ENCODE data around the gene FUZ.

Gene FUZ

GRCh38 chr19:49771674-49772139 is 41.4 kb downstream of the FUZ start:
- H3K27me3 Mint-ChIP-seq: no peaks in the 10 kb centered on the region
- H3K4me1 Mint-ChIP-seq (ENCODE audit: low read depth): peaks cover 37% of the 10 kb centered on the region
- no peak overlapping the region for H3K27ac Mint-ChIP-seq
- no peaks in the 10 kb centered on the region for H3K36me3 Mint-ChIP-seq
- no peaks in the 10 kb centered on the region for H3K9me3 Mint-ChIP-seq (ENCODE audit: low read depth)
- H3K4me3 Mint-ChIP-seq: no peak overlapping the region

GRCh38 chr19:49770529-49770928 is 42.6 kb downstream of the FUZ start:
- no peaks in the 10 kb centered on the region for H3K9me3 Mint-ChIP-seq (ENCODE audit: low read depth)
- H3K4me1 Mint-ChIP-seq (ENCODE audit: low read depth): peaks cover 38% of the 10 kb centered on the region
- no peak overlapping the region for H3K27ac Mint-ChIP-seq
- no peaks in the 10 kb centered on the region for H3K27me3 Mint-ChIP-seq
- no peak overlapping the region for H3K4me3 Mint-ChIP-seq
- no peaks in the 10 kb centered on the region for H3K36me3 Mint-ChIP-seq

GRCh38 chr19:49767967-49768581 is 45.0 kb downstream of the FUZ start:
- H3K27ac Mint-ChIP-seq: no peak overlapping the region
- H3K36me3 Mint-ChIP-seq: no peaks in the 10 kb centered on the region
- H3K9me3 Mint-ChIP-seq (ENCODE audit: low read depth): no peaks in the 10 kb centered on the region
- peaks cover 40% of the 10 kb centered on the region for H3K4me1 Mint-ChIP-seq (ENCODE audit: low read depth)
- no peaks in the 10 kb centered on the region for H3K27me3 Mint-ChIP-seq
- H3K4me3 Mint-ChIP-seq: peak overlapping the region; percentile 93

- H3K4me3 Mint-ChIP-seq: peak overlapping the region; percentile 93
- H3K9me3 Mint-ChIP-seq (ENCODE audit: low read depth): no peaks in the 10 kb centered on the region
- no peaks in the 10 kb centered on the region for H3K36me3 Mint-ChIP-seq
- no peaks in the 10 kb centered on the region for H3K27me3 Mint-ChIP-seq
- H3K4me1 Mint-ChIP-seq (ENCODE audit: low read depth): peaks cover 40% of the 10 kb centered on the region
- H3K27ac Mint-ChIP-seq: peak overlapping the region; percentile 77
Observed at GRCh38 chr19:49767381-49767780, 45.7 kb downstream of the FUZ start.

- Mint-ChIP-seq H3K4me1 (ENCODE audit: low read depth) (peaks cover 40% of the 10 kb centered on the region), H3K9me3 (ENCODE audit: low read depth) (no peaks in the 10 kb centered on the region), H3K36me3 (no peaks in the 10 kb centered on the region), H3K4me3 (peak within 1 kb of the TSS; percentile 93), H3K27ac (peak within 1 kb of the TSS; percentile 93), H3K27me3 (no peaks in the 10 kb centered on the region)
Observed at GRCh38 chr19:49766930-49767299, 46.2 kb downstream of the FUZ start, which contains the start of gene AP2A1. AP2A1 (plus strand) TSS chr19:49767001; CDS start chr19:49767134, 133 bp downstream.

GRCh38 chr19:49766007-49766929 is 46.8 kb downstream of the FUZ start:
- Mint-ChIP-seq H3K4me1 (ENCODE audit: low read depth) (peaks cover 37% of the 10 kb centered on the region), H3K4me3 (peak overlapping the region; percentile 90), H3K27me3 (no peaks in the 10 kb centered on the region), H3K27ac (peak overlapping the region; percentile 93), H3K36me3 (no peaks in the 10 kb centered on the region), H3K9me3 (ENCODE audit: low read depth) (no peaks in the 10 kb centered on the region)

- Mint-ChIP-seq H3K9me3 (ENCODE audit: low read depth) (no peaks in the 10 kb centered on the region), H3K27ac (no peak overlapping the region), H3K4me1 (ENCODE audit: low read depth) (peaks cover 29% of the 10 kb centered on the region), H3K4me3 (no peak overlapping the region), H3K27me3 (no peaks in the 10 kb centered on the region), H3K36me3 (no peaks in the 10 kb centered on the region)
Observed at GRCh38 chr19:49764341-49764740, 48.8 kb downstream of the FUZ start.

- Mint-ChIP-seq H3K27ac (peak within 1 kb of the TSS; percentile 23), H3K4me3 (no peak within 1 kb of the TSS), H3K9me3 (ENCODE audit: low read depth) (no peaks in the 10 kb centered on the region), H3K36me3 (no peaks in the 10 kb centered on the region), H3K27me3 (no peaks in the 10 kb centered on the region), H3K4me1 (ENCODE audit: low read depth) (peaks cover 20% of the 10 kb centered on the region)
Observed at GRCh38 chr19:49763230-49763629, 49.9 kb downstream of the FUZ start, which contains the start of gene TSKS. TSKS (minus strand) TSS chr19:49763306; CDS start chr19:49763247, 59 bp downstream.

- Mint-ChIP-seq H3K4me1 (ENCODE audit: low read depth) (peaks cover 10% of the 10 kb centered on the region), H3K27ac (no peak overlapping the region), H3K4me3 (no peak overlapping the region), H3K36me3 (no peaks in the 10 kb centered on the region), H3K27me3 (no peaks in the 10 kb centered on the region), H3K9me3 (ENCODE audit: low read depth) (no peaks in the 10 kb centered on the region)
Observed at GRCh38 chr19:49761625-49762311, 51.3 kb downstream of the FUZ start.

- Mint-ChIP-seq H3K27ac (no peak overlapping the region), H3K4me3 (no peak overlapping the region), H3K36me3 (no peaks in the 10 kb centered on the region), H3K4me1 (ENCODE audit: low read depth) (peaks cover 8% of the 10 kb centered on the region), H3K9me3 (ENCODE audit: low read depth) (no peaks in the 10 kb centered on the region), H3K27me3 (no peaks in the 10 kb centered on the region)
Observed at GRCh38 chr19:49761249-49761624, 51.9 kb downstream of the FUZ start.

- Mint-ChIP-seq H3K36me3 (no peaks in the 10 kb centered on the region), H3K4me1 (ENCODE audit: low read depth) (peaks cover 1% of the 10 kb centered on the region), H3K9me3 (ENCODE audit: low read depth) (no peaks in the 10 kb centered on the region), H3K4me3 (no peak overlapping the region), H3K27ac (no peak overlapping the region), H3K27me3 (no peaks in the 10 kb centered on the region)
Observed at GRCh38 chr19:49758292-49758691, 54.8 kb downstream of the FUZ start.
